HCT116 (cell line): Measurements from ENCODE around the gene GRIA4. TPM values are rescaled to one million over a fixed set of nuclear protein-coding genes. Genes with fewer than 3 reads are reported as not detected.

Source experiments
- ATAC-seq: fragments of 200-7000 bp; cut with Tn5 transposase; 2 replicates; pipeline ENCODE4 v1.9.1; 2020; ENCODE audit warnings: mild to moderate bottlenecking, moderate library complexity
- BruUV-seq: library from RNA; stranded (reverse); fragments of 400-500 nt; replicated peaks from 2 replicates; lab custom pipeline; 2021; lab: Mats Ljungman, UMichigan
- CTCF ChIA-PET: fragments of 300-600 bp; sonication (Branson Sonifier 250); formaldehyde crosslinking; loops from one replicate; lab custom pipeline; 2021; ENCODE audit warnings: antibody characterized with exemption; lab: Charles Lee
- POLR2A ChIA-PET: fragments of 300-600, 350-600 bp; sonication (Branson Sonifier 250); formaldehyde crosslinking; loops from one replicate; lab custom pipeline; 2021; ENCODE audit warnings: antibody characterized with exemption; lab: Charles Lee
- RAD21 ChIA-PET, 2 experiments: fragments of 300-600 bp; sonication (Branson Sonifier 250); formaldehyde crosslinking; loops; one replicate each; lab custom pipeline; 2023; ENCODE audit warnings: low total read pairs in 2 of 2; ENCODE audit not compliant: uncharacterized antibody in 2 of 2, unreplicated experiment in 2 of 2, low non-redundant PET in 1 of 2; lab: Charles Lee
- DNase-seq: peaks from one replicate; pipeline ENCODE4 v3.0.0-alpha.2; 2010; ENCODE audit warnings: low read depth, low spot score
- H2AFZ ChIP-seq: fragments of 200-600 bp; shearing (Covaris generic), sonication (generic); 2 replicates; pipeline ENCODE4 v1.6.1; 2017; ENCODE audit warnings: low read depth, mixed run types, mixed read lengths, antibody characterized with exemption, low read length; ENCODE audit not compliant: poor library complexity, severe bottlenecking
- H3K27ac ChIP-seq: 2 replicates; pipeline ENCODE4 v1.5.1; 2012; ENCODE audit warnings: low read depth, low read length
- H3K27me3 ChIP-seq: fragments of 200-600 bp; sonication (generic); 2 replicates; pipeline ENCODE4 v1.6.1; 2016; ENCODE audit warnings: mixed run types, low read length, mixed read lengths; ENCODE audit not compliant: insufficient read depth
- H3K36me3 ChIP-seq, 2 experiments: fragments of 200-500 bp in 1 of 2; fragments of 200-600 bp in 1 of 2; sonication (Bioruptor generic) in 1 of 2; sonication (generic) in 1 of 2; 2 replicates each; pipeline versions ENCODE4 v1.5.1 to v1.6.1; 2014 to 2016; ENCODE audit warnings: low read length in 2 of 2, inconsistent platforms in 1 of 2, mixed read lengths in 1 of 2, mixed run types in 1 of 2; ENCODE audit not compliant: insufficient read depth in 2 of 2, control insufficient read depth in 1 of 2
- H3K4me1 ChIP-seq, 2 experiments: fragments of 200-600 bp in 1 of 2; sonication (generic) in 1 of 2; 2 replicates each; pipeline versions ENCODE4 v1.5.1 to v1.6.1; 2012 to 2017; ENCODE audit warnings: low read length in 2 of 2, inconsistent platforms in 1 of 2, mild to moderate bottlenecking in 1 of 2, mixed read lengths in 1 of 2, mixed run types in 1 of 2, moderate library complexity in 1 of 2; ENCODE audit not compliant: insufficient read depth in 2 of 2, control insufficient read depth in 1 of 2
- H3K4me2 ChIP-seq: fragments of 200-600 bp; sonication (generic); 2 replicates; pipeline ENCODE4 v1.6.1; 2017; ENCODE audit warnings: mixed run types, low read length, mixed read lengths
- H3K4me3 ChIP-seq, 2 experiments: fragments of 200-600 bp in 1 of 2; sonication (generic) in 1 of 2; replicated peaks in 1 of 2; 2 replicates each; pipeline ENCODE4 v1.5.1; 2011 to 2016; ENCODE audit warnings: low read length in 2 of 2, control low read depth in 1 of 2, low read depth in 1 of 2, mild to moderate bottlenecking in 1 of 2, mixed read lengths in 1 of 2, mixed run types in 1 of 2
- H3K79me2 ChIP-seq: fragments of 200-600 bp; sonication (generic); 2 replicates; pipeline ENCODE4 v1.6.1; 2017; ENCODE audit warnings: mild to moderate bottlenecking, mixed run types, low read length, moderate library complexity, mixed read lengths; ENCODE audit not compliant: insufficient read depth
- H3K9ac ChIP-seq: fragments of 200-600 bp; sonication (generic); 2 replicates; pipeline ENCODE4 v1.6.1; 2016; ENCODE audit warnings: low read length, mixed read lengths
- H3K9me2 ChIP-seq: fragments of 200-600 bp; sonication (generic), shearing (Covaris generic); 2 replicates; pipeline ENCODE4 v1.6.1; 2017; ENCODE audit warnings: mixed run types, mild to moderate bottlenecking, moderate library complexity; ENCODE audit not compliant: insufficient read depth
- H3K9me3 ChIP-seq, 2 experiments: fragments of 200-500 bp in 1 of 2; fragments of 200-600 bp in 1 of 2; sonication (Bioruptor generic) in 1 of 2; sonication (generic) in 1 of 2; 2 replicates each; pipeline ENCODE4 v1.6.1; 2014 to 2017; ENCODE audit warnings: low read length in 2 of 2, mixed read lengths in 2 of 2, inconsistent platforms in 1 of 2, low read depth in 1 of 2, mild to moderate bottlenecking in 1 of 2, mixed run types in 1 of 2, moderate library complexity in 1 of 2; ENCODE audit not compliant: control insufficient read depth in 1 of 2, insufficient read depth in 1 of 2
- H4K20me1 ChIP-seq: fragments of 200-600 bp; sonication (generic), shearing (Covaris generic); 2 replicates; pipeline ENCODE4 v1.6.1; 2017; ENCODE audit warnings: mixed run types, mild to moderate bottlenecking, moderate library complexity; ENCODE audit not compliant: insufficient read depth
- ATF3 ChIP-seq: IDR thresholded peaks from 2 replicates; pipeline ENCODE4 v1.6.1; 2012
- CBX3 ChIP-seq: IDR thresholded peaks from 2 replicates; pipeline ENCODE4 v1.6.1; 2012; ENCODE audit warnings: low read depth
- CEBPB ChIP-seq: IDR thresholded peaks from 2 replicates; pipeline ENCODE4 v1.6.1; 2012; ENCODE audit warnings: low read depth
- EGR1 ChIP-seq: IDR thresholded peaks from 2 replicates; pipeline ENCODE4 v1.6.1; 2012; ENCODE audit warnings: low read depth
- ELF1 ChIP-seq: IDR thresholded peaks from 2 replicates; pipeline ENCODE4 v1.6.1; 2012; ENCODE audit warnings: low read depth, borderline replicate concordance
- JUND ChIP-seq: IDR thresholded peaks from 2 replicates; pipeline ENCODE4 v1.6.1; 2012
- POLR2A ChIP-seq: IDR thresholded peaks from 2 replicates; pipeline ENCODE4 v1.7.0; 2011; ENCODE audit warnings: borderline replicate concordance; ENCODE audit not compliant: insufficient read depth, insufficient read length; ENCODE audit errors: extremely low read depth
- POLR2AphosphoS5 ChIP-seq: IDR thresholded peaks from 2 replicates; pipeline ENCODE4 v1.6.1; 2011; ENCODE audit warnings: mild to moderate bottlenecking, low read depth, low read length, moderate library complexity
- SIN3A ChIP-seq: IDR thresholded peaks from 2 replicates; pipeline ENCODE4 v1.6.1; 2012; ENCODE audit warnings: low read depth
- SP1 ChIP-seq: IDR thresholded peaks from 2 replicates; pipeline ENCODE4 v1.6.1; 2012; ENCODE audit warnings: low read depth
- SRF ChIP-seq: IDR thresholded peaks from 2 replicates; pipeline ENCODE4 v1.6.1; 2012; ENCODE audit warnings: low read depth
- YY1 ChIP-seq: IDR thresholded peaks from 2 replicates; pipeline ENCODE4 v1.6.1; 2011; ENCODE audit warnings: low read length, low read depth, moderate library complexity, mild to moderate bottlenecking; ENCODE audit not compliant: insufficient replicate concordance; ENCODE audit errors: extremely low read depth
- ZNF274 ChIP-seq: fragments of 200-500 bp; sonication (Bioruptor generic); IDR thresholded peaks from 2 replicates; pipeline ENCODE4 v1.6.1; 2014; ENCODE audit warnings: mild to moderate bottlenecking, low read depth, low read length, inconsistent platforms
- intact Hi-C: fragments of 100-400 bp; cut with micrococcal nuclease; formaldehyde crosslinking; loops from 2 replicates; pipeline ENCODE4 v1.10.0; 2022
- total RNA-seq: library from RNA; stranded (reverse); gene quantifications from one replicate; pipeline ENCODE4 v1.2.1, GENCODE V29; 2021; ENCODE audit not compliant: unreplicated experiment
- TF ChIP-seq, protein P1 (sequence below): IDR thresholded peaks from 2 replicates; pipeline ENCODE4 v1.6.1; 2012; ENCODE audit warnings: low read depth

Gene GRIA4
- total RNA-seq, 1 experiment from 2014 or later, result not detected

DNA sequence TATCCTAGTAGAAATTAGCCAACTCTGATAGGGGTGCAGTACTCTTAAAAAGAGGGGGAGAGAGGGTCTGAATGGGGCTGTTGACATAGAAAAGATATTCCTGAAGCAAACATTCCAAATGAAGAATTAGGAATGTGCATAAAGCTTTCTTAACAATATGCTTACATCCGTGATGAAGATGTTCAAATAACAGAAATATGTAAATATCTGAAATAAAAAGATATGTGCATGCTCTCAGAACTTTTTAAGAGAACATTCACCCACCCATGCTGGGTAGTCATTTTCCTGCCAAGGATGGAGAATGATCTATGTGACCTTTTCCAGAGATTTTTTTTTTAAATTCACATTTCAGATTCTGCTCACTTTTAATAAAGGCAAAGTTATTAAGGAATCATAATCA is 80.6 kb downstream of the GRIA4 start (continued):
- TF ChIP-seq, protein P1, sequence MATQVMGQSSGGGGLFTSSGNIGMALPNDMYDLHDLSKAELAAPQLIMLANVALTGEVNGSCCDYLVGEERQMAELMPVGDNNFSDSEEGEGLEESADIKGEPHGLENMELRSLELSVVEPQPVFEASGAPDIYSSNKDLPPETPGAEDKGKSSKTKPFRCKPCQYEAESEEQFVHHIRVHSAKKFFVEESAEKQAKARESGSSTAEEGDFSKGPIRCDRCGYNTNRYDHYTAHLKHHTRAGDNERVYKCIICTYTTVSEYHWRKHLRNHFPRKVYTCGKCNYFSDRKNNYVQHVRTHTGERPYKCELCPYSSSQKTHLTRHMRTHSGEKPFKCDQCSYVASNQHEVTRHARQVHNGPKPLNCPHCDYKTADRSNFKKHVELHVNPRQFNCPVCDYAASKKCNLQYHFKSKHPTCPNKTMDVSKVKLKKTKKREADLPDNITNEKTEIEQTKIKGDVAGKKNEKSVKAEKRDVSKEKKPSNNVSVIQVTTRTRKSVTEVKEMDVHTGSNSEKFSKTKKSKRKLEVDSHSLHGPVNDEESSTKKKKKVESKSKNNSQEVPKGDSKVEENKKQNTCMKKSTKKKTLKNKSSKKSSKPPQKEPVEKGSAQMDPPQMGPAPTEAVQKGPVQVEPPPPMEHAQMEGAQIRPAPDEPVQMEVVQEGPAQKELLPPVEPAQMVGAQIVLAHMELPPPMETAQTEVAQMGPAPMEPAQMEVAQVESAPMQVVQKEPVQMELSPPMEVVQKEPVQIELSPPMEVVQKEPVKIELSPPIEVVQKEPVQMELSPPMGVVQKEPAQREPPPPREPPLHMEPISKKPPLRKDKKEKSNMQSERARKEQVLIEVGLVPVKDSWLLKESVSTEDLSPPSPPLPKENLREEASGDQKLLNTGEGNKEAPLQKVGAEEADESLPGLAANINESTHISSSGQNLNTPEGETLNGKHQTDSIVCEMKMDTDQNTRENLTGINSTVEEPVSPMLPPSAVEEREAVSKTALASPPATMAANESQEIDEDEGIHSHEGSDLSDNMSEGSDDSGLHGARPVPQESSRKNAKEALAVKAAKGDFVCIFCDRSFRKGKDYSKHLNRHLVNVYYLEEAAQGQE, result no peak
- no peak for TF ChIP-seq ZNF274
- TF ChIP-seq CEBPB, result no peak
- TF ChIP-seq POLR2AphosphoS5, result no peak
- no peak for TF ChIP-seq SIN3A

DNA sequence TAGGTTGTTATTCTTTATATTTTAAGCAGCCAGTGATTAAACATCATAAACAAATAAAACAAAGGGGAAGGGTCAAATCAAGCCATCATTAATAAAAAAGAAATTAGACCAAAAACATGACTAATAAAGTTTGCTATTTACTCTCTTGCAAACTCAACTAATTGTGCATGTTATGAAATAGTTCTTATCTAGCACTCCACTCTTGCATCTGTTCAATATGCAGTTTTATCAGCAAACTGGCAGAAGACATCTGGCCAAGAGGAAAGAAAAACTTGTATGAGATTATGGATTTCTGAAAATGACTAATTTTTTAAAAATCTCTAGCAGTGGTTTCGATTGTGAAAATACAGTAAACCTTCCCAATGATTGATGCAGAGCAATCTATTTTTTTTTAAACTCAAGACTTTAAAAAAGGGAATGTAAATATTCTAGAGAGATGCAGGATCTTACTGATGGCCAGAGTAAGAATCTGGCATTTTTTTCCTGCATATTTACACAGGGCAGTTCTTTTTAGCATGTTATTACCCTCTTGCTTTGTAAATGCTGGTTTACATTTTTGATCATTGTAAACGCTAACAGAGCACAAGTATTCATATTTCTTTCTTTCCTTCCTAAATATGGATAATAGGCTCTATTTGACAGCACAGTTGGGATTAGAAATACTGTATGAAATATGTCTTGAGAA is 83.3 kb downstream of the GRIA4 start:
- TF ChIP-seq ATF3 (no peak), CBX3 (no peak), ELF1 (no peak), JUND (no peak), EGR1 (no peak), ZNF274 (no peak), SP1 (no peak), YY1 (no peak), POLR2A (no peak), POLR2AphosphoS5 (no peak), SRF (no peak)
- CTCF ChIA-PET, result no interaction called here
- RAD21 ChIA-PET, result no interaction called here
- Histone ChIP-seq H3K4me2 (no peak overlapping the region), H3K9me3 (no peaks in the 10 kb centered on the region), H3K4me1 (no peaks in the 10 kb centered on the region), H3K9ac (no peak overlapping the region), H3K27me3 (no peaks in the 10 kb centered on the region), H3K4me3 (no peak overlapping the region), H3K79me2 (no peaks in the 10 kb centered on the region), H3K36me3 (no peaks in the 10 kb centered on the region), H4K20me1 (no peaks in the 10 kb centered on the region), H3K27ac (no peak overlapping the region), H3K9me2 (no peaks in the 10 kb centered on the region), H2AFZ (no peak overlapping the region)
- no peak for ATAC-seq
- no peak for DNase-seq
- no TSS peak for BruUV-seq
- intact Hi-C loops, result no loop called here
- POLR2A ChIA-PET, result no interaction called here
